CD14-positive monocyte (primary cell): ENCODE results near the gene NUDT9. TPM values are rescaled to one million over a fixed set of nuclear protein-coding genes. Genes with fewer than 3 reads are reported as not detected.
"Not testable (repeated sequence)": the region's sequence is repeated elsewhere in the genome, so short reads cannot be mapped to it uniquely, and the experiment has no call there.

Experiments used
- DNase-seq, 3 donors: peaks; one replicate each; pipeline ENCODE4 v3.0.0-alpha.2; 2011 to 2022
- H2AFZ ChIP-seq: 2 replicates; pipeline ENCODE4 v1.6.0; 2012; ENCODE audit warnings: mild to moderate bottlenecking, low read depth, low read length, inconsistent platforms; ENCODE audit not compliant: insufficient read depth, poor library complexity, severe bottlenecking
- H3K27ac ChIP-seq, 2 donors: 1 replicate in 1 of 2; 2 replicates in 1 of 2; pipeline ENCODE4 v1.5.1; 2012 to 2013; ENCODE audit warnings: low read length in 2 of 2, control low read depth in 1 of 2, inconsistent platforms in 1 of 2, low read depth in 1 of 2, mild to moderate bottlenecking in 1 of 2
- H3K27me3 ChIP-seq, 2 donors: one replicate each; pipeline versions ENCODE4 v1.6.0 to v1.6.1; 2011 to 2013; ENCODE audit warnings: low read length in 2 of 2; ENCODE audit not compliant: control insufficient read depth in 2 of 2, insufficient read depth in 2 of 2
- H3K36me3 ChIP-seq, 2 donors: replicated peaks in 1 of 2; 1 replicate in 1 of 2; 2 replicates in 1 of 2; pipeline versions ENCODE4 v1.5.1 to v1.6.1; 2012 to 2013; ENCODE audit warnings: low read length in 2 of 2, control low read depth in 1 of 2, inconsistent platforms in 1 of 2, mild to moderate bottlenecking in 1 of 2; ENCODE audit not compliant: insufficient read depth in 2 of 2, control insufficient read depth in 1 of 2
- H3K4me1 ChIP-seq, 2 donors: 1 replicate in 1 of 2; 2 replicates in 1 of 2; pipeline versions ENCODE4 v1.5.1 to v1.6.1; 2012 to 2013; ENCODE audit warnings: low read length in 2 of 2, control low read depth in 1 of 2, inconsistent platforms in 1 of 2, mild to moderate bottlenecking in 1 of 2, moderate library complexity in 1 of 2; ENCODE audit not compliant: insufficient read depth in 2 of 2, control insufficient read depth in 1 of 2
- H3K4me2 ChIP-seq: replicated peaks from 2 replicates; pipeline ENCODE3; 2012; ENCODE audit warnings: low read length, moderate library complexity, mild to moderate bottlenecking; ENCODE audit not compliant: poor library complexity, severe bottlenecking; ENCODE audit errors: extremely low read depth
- H3K4me3 ChIP-seq, 3 experiments: fragments of 200-600 bp in 1 of 3; sonication (generic) in 1 of 3; replicated peaks in 1 of 3; 1 replicate in 2 of 3; 2 replicates in 1 of 3; pipeline ENCODE4 v1.5.1; 2011 to 2013; ENCODE audit warnings: low read length in 3 of 3, mild to moderate bottlenecking in 3 of 3, control low read depth in 2 of 3, low read depth in 2 of 3, inconsistent platforms in 1 of 3, moderate library complexity in 1 of 3
- H3K79me2 ChIP-seq: 2 replicates; pipeline ENCODE4 v1.6.0; 2012; ENCODE audit warnings: mild to moderate bottlenecking, control low read depth, inconsistent platforms, low read length, moderate library complexity; ENCODE audit not compliant: insufficient read depth
- H3K9ac ChIP-seq: 2 replicates; pipeline ENCODE4 v1.6.0; 2017; ENCODE audit warnings: low read length, mild to moderate bottlenecking; ENCODE audit not compliant: insufficient read depth, poor library complexity, severe bottlenecking
- H3K9me3 ChIP-seq, 2 donors: replicated peaks in 1 of 2; 1 replicate in 1 of 2; 2 replicates in 1 of 2; pipeline versions ENCODE4 v1.5.1 to v1.6.1; 2012 to 2013; ENCODE audit warnings: low read length in 2 of 2, control low read depth in 1 of 2; ENCODE audit not compliant: control insufficient read depth in 1 of 2, insufficient read depth in 1 of 2
- H4K20me1 ChIP-seq: 2 replicates; pipeline ENCODE4 v1.6.0; 2012; ENCODE audit warnings: mild to moderate bottlenecking, low read length, control low read depth, moderate library complexity; ENCODE audit not compliant: insufficient read depth
- H3K27ac Mint-ChIP-seq, 7 donors: one replicate each; pipeline ENCODE4 v1.8.0; 2020; ENCODE audit warnings: mild to moderate bottlenecking in 7 of 7, mixed read lengths in 7 of 7, moderate library complexity in 6 of 7, inconsistent platforms in 2 of 7
- H3K27me3 Mint-ChIP-seq, 3 donors: one replicate each; pipeline ENCODE4 v1.8.0; 2021 to 2022; ENCODE audit warnings: low read depth in 3 of 3, mild to moderate bottlenecking in 3 of 3, mixed read lengths in 3 of 3, moderate library complexity in 3 of 3, inconsistent platforms in 1 of 3
- H3K36me3 Mint-ChIP-seq, 2 donors: one replicate each; pipeline ENCODE4 v1.8.0; 2020; ENCODE audit warnings: mixed read lengths in 2 of 2, inconsistent platforms in 1 of 2, mild to moderate bottlenecking in 1 of 2
- H3K4me1 Mint-ChIP-seq: one replicate; pipeline ENCODE4 v1.8.0; 2020; ENCODE audit warnings: mild to moderate bottlenecking, mixed read lengths
- H3K4me3 Mint-ChIP-seq, 2 donors: one replicate each; pipeline ENCODE4 v1.8.0; 2020; ENCODE audit warnings: mild to moderate bottlenecking in 2 of 2, mixed read lengths in 2 of 2, moderate library complexity in 1 of 2
- H3K9me3 Mint-ChIP-seq, 7 donors: one replicate each; pipeline ENCODE4 v1.8.0; 2020 to 2022; ENCODE audit warnings: mixed read lengths in 7 of 7, mild to moderate bottlenecking in 6 of 7, moderate library complexity in 6 of 7, inconsistent platforms in 2 of 7
- CTCF ChIP-seq: fragments of 200-600 bp; IDR thresholded peaks from one replicate; pipeline ENCODE4 v1.8.0; 2022; ENCODE audit warnings: antibody characterized with exemption, mild to moderate bottlenecking
- WGBS: methylation state at CpG from one replicate; pipeline ENCODE4 v1.1.5; 2013; ENCODE audit warnings: missing lambda C conversion rate; ENCODE audit not compliant: insufficient coverage; 5-methylcytosine and 5-hydroxymethylcytosine counted together
- intact Hi-C, 2 donors: fragments of 100-400 bp; cut with micrococcal nuclease; formaldehyde crosslinking; loops; one replicate each; pipeline versions ENCODE4 v1.15.0 to v1.15.1; 2023
- polyA plus RNA-seq, 3 donors: library from polyadenylated mRNA; depleted of rRNA in 1 of 3; unstranded in 2 of 3; stranded (reverse) in 1 of 3; fragments of 300-500 nt in 2 of 3; fragments of >200 nt in 1 of 3; fragmentation: Illumina TruSeq in 2 of 3; gene quantifications; 1 replicate in 2 of 3; 2 replicates in 1 of 3; pipeline ENCODE4 v1.2.3, GENCODE V29; 2012 to 2021

NUDT9 gene
- polyA plus RNA-seq, 3 donors, result 9.6 to 14.3 (median 12.5) TPM

- H3K4me2 ChIP-seq, result no peak overlapping the region
- intact Hi-C loops, result no loop called here
- TF ChIP-seq CTCF, result no peak
- H3K79me2 ChIP-seq, result no peaks in the 10 kb centered on the region
- Mint-ChIP-seq H3K27me3 (peaks cover 0 to 3% (median 0%) of the 10 kb centered on the region in 3 donors), H3K9me3 (peaks cover 5 to 14% (median 10%) of the 10 kb centered on the region in 7 donors), H3K36me3 (no peaks in the 10 kb centered on the region), H3K4me3 (no peak overlapping the region), H3K4me1 (peaks cover 2% of the 10 kb centered on the region), H3K27ac (no peak overlapping the region)
- H3K9me3 ChIP-seq, result peaks cover 0 to 14% of the 10 kb centered on the region in 2 donors
- no peaks in the 10 kb centered on the region for H4K20me1 ChIP-seq
- WGBS, result no CpG with 5 or more reads among the region's 2 CpGs
- H3K4me3 ChIP-seq, result no peak overlapping the region
- H3K9ac ChIP-seq, result no peak overlapping the region
- H2AFZ ChIP-seq, result no peak overlapping the region
- no peak for DNase-seq
- no peaks in the 10 kb centered on the region for H3K4me1 ChIP-seq
- no peak overlapping the region for H3K27ac ChIP-seq
- no peaks in the 10 kb centered on the region for H3K36me3 ChIP-seq
- no peaks in the 10 kb centered on the region for H3K27me3 ChIP-seq
Measured at GRCh38 chr4:87491436-87491835, 69.1 kb downstream of the NUDT9 start.

- peaks cover 0 to 14% of the 10 kb centered on the region in 2 donors for H3K9me3 ChIP-seq
- H3K36me3 Mint-ChIP-seq, H3K4me1 ChIP-seq, H3K27ac Mint-ChIP-seq, intact Hi-C loops, H3K9ac ChIP-seq, H3K4me3 ChIP-seq, H2AFZ ChIP-seq, H3K79me2 ChIP-seq, H3K27me3 ChIP-seq, H3K4me1 Mint-ChIP-seq, H3K27me3 Mint-ChIP-seq, H3K27ac ChIP-seq, H3K36me3 ChIP-seq, H3K4me2 ChIP-seq, H3K4me3 Mint-ChIP-seq, DNase-seq, H4K20me1 ChIP-seq: not testable (repeated sequence)
- WGBS, result no CpG with 5 or more reads among the region's 2 CpGs
- peaks cover 5 to 14% (median 10%) of the 10 kb centered on the region in 7 donors for H3K9me3 Mint-ChIP-seq
Measured at GRCh38 chr4:87491851-87492250, 69.5 kb downstream of the NUDT9 start.
